ENCODE results near the gene DMKN. TPM values are rescaled to one million over a fixed set of nuclear protein-coding genes. Genes with fewer than 3 reads are reported as not detected.
"Not testable (repeated sequence)": the region's sequence is repeated elsewhere in the genome, so short reads cannot be mapped to it uniquely, and the experiment has no call there.

DMKN gene
- polyA plus RNA-seq, 1 experiment, result 1.3 TPM

DNA sequence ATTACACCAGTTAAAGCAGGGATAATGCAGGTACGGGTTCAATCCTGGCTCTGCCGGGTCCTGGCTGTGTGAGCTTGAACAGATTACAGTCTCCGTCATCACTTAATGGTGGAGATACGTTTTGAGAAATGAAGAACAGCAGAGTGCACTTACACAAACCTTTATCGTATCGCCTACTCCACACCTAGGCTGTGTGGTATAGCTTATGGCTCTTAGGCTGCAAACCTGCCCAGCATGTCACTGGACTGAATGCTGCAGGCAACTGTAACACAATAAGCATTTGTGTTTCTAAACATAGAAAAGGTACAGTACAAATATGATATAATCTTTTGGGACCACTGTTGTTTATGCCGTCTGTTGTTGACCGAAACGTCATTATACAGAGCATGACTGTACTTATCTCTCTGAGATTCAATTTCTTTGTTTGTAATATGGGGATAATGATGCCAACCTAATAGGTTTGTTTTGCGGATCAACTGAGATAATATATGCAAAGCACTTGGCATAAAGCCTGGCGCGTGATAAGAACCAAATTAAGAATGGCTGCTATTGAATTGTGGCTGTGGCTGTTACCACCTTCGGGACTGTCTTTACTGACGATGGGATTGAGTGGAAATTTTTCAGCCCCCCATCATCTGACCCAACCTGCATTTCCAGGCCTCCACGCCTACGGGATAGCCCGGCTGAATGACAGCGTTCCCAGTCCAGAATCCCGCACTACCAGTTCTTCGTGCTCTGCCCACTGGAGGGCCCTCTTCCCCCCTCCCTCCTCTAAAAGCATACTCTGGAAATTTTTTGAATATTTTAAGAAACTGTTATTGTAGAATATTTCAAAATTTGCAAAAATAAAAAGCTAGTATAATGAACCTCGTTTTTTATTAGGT lies 34.4 kb downstream of the DMKN start:
- H3K4me3 ChIP-seq (ENCODE audit: low read depth, low read length), result no peak overlapping the region
- TF ChIP-seq, protein P1, sequence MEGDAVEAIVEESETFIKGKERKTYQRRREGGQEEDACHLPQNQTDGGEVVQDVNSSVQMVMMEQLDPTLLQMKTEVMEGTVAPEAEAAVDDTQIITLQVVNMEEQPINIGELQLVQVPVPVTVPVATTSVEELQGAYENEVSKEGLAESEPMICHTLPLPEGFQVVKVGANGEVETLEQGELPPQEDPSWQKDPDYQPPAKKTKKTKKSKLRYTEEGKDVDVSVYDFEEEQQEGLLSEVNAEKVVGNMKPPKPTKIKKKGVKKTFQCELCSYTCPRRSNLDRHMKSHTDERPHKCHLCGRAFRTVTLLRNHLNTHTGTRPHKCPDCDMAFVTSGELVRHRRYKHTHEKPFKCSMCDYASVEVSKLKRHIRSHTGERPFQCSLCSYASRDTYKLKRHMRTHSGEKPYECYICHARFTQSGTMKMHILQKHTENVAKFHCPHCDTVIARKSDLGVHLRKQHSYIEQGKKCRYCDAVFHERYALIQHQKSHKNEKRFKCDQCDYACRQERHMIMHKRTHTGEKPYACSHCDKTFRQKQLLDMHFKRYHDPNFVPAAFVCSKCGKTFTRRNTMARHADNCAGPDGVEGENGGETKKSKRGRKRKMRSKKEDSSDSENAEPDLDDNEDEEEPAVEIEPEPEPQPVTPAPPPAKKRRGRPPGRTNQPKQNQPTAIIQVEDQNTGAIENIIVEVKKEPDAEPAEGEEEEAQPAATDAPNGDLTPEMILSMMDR (IDR thresholded peaks at IDR 0.05; ENCODE audit: low read depth, low read length), result no peak
- no peaks in the 10 kb centered on the region for H3K9me3 ChIP-seq (ENCODE audit: control insufficient read depth, insufficient read depth, low read length)
- no peak for DNase-seq (ENCODE audit: low read depth, low spot score)
- POLR2A ChIA-PET, result no interaction called here
- no peaks in the 10 kb centered on the region for H3K27me3 ChIP-seq (ENCODE audit: control insufficient read depth, insufficient read depth, low read length)
- CTCF ChIA-PET, result interaction anchor here (0.6 to 2.4 kb wide), 2 partner anchors 13 to 16 kb away, joined by 3 to 9 read pairs; no protein-coding TSS in a partner anchor
- H3K27ac ChIP-seq (ENCODE audit: low read depth, low read length), result no peak overlapping the region

DNA sequence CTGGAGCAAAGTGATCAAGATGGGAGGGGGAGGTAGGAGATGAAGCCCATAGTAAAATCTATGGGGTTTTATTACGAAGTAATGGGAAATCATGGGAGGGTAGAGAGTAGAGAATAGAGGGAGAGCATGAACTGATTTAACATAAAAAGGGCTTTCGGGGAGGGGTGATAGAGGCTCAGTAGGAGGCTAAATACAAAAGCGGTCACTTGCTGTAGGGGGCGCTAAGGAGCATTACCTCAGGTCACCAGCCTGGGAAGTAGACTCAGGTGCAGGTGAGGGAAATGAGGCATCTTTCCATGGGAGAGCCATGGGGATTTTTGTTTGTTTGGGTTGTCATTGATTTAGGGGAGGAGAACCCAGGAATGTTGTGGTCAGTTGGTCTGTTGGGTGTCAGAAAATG lies 37.3 kb downstream of the DMKN start:
- Histone ChIP-seq H3K4me3 (ENCODE audit: low read depth, low read length) (no peak overlapping the region), H3K9me3 (ENCODE audit: control insufficient read depth, insufficient read depth, low read length) (no peaks in the 10 kb centered on the region), H3K27ac (ENCODE audit: low read depth, low read length) (no peak overlapping the region), H3K27me3 (ENCODE audit: control insufficient read depth, insufficient read depth, low read length) (no peaks in the 10 kb centered on the region)
- ChIA-PET POLR2A (no interaction called here), CTCF (no interaction called here)
- no peak for DNase-seq (ENCODE audit: low read depth, low spot score)
- TF ChIP-seq, protein P1 (IDR thresholded peaks at IDR 0.05; ENCODE audit: low read depth, low read length), result no peak

DNA sequence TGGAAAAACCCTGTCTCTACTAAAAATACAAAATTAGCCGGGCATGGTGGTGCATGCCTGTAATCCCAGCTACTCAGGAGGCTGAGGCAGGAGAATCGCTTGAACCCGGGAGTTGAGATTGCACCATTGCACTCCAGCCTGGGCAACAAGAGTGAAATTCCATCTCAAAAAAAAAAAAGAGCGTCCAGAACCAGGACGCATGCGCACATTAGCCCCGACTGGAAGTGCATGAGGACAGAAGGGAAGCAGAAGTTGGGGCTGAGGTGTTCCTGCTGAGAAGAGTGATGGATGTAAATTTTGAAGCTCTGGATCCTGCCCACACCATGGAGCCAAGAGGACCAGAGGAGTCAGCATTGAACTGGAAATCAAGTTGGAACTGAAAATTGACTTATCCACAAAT lies 38.9 kb downstream of the DMKN start:
- CTCF ChIA-PET, result interaction anchor here (0.6 kb wide), 1 partner anchor 334 kb away, joined by 3 read pairs; no protein-coding TSS in a partner anchor
- H3K4me3 ChIP-seq (ENCODE audit: low read depth, low read length); POLR2A ChIA-PET; H3K27me3 ChIP-seq (ENCODE audit: control insufficient read depth, insufficient read depth, low read length); H3K9me3 ChIP-seq (ENCODE audit: control insufficient read depth, insufficient read depth, low read length); H3K27ac ChIP-seq (ENCODE audit: low read depth, low read length); DNase-seq (ENCODE audit: low read depth, low spot score): not testable (repeated sequence)

DNA sequence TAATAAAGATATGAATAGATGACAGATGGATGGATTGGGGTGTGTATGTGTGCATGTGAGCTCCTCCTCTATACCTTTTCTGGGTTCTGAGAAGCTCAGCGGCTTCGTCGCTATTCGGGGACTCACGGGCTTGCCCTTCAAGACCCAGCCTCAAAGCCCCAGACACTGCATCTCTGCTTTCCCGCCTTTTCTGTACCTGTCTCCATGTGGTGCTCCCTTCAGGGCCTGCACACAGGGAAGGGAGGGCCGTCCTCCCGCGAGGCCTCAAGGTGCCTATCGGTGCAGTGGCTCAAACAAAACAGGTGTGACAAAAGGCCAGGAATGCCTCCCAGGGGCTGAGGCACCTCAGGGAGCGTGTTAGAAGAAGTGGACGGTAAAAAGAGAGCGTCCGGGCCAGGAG lies 39.3 kb downstream of the DMKN start:
- Histone ChIP-seq H3K27ac (ENCODE audit: low read depth, low read length) (no peak overlapping the region), H3K4me3 (ENCODE audit: low read depth, low read length) (no peak overlapping the region), H3K9me3 (ENCODE audit: control insufficient read depth, insufficient read depth, low read length) (no peaks in the 10 kb centered on the region), H3K27me3 (ENCODE audit: control insufficient read depth, insufficient read depth, low read length) (no peaks in the 10 kb centered on the region)
- POLR2A ChIA-PET, result no interaction called here
- CTCF ChIA-PET, result interaction anchor here (0.6 kb wide), 1 partner anchor 333 kb away, joined by 3 read pairs; no protein-coding TSS in a partner anchor
- TF ChIP-seq, protein P1 (IDR thresholded peaks at IDR 0.05; ENCODE audit: low read depth, low read length), result no peak
- DNase-seq (ENCODE audit: low read depth, low spot score), result no peak

DNA sequence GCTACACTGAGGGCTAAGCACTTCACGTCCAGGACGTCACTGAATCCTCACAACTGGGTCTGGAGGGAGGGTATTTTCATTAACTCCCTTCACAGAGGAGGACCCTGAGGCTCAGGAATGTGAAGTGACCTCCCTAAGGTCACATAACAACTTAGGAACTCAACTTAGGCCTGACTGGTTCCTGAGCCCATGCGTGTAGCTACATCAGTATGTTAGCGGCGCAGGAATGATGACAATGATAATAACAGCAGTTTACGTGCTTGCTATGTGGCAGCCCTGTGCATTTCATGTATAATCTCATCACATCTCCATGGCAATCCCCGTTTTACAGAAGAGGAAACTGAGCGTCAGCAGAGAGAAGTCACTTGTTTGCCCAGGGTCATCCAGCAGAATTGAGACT lies 41.5 kb downstream of the DMKN start:
- CTCF ChIA-PET, result no interaction called here
- DNase-seq (ENCODE audit: low read depth, low spot score), result no peak

DNA sequence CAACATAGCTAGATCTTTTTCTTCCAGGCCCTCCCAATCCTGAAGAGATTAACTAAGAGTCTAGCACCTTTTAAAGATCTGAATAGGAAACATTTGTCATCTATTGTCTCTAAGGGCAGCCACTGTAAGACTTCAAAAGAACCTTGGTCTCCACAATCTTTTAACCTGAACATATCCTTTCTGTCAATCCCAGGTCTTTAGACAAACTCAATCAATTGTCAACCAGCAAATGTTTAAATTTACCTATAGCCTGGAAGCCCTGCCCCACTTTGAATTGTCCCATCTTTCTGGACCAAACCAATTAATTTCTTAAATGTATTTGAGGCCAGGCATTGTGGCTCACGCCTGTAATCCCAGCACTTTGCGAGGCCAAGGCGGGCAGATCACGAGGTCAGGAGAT lies 42.4 kb downstream of the DMKN start:
- POLR2A ChIA-PET; H3K27me3 ChIP-seq (ENCODE audit: control insufficient read depth, insufficient read depth, low read length); H3K27ac ChIP-seq (ENCODE audit: low read depth, low read length); H3K9me3 ChIP-seq (ENCODE audit: control insufficient read depth, insufficient read depth, low read length); DNase-seq (ENCODE audit: low read depth, low spot score); H3K4me3 ChIP-seq (ENCODE audit: low read depth, low read length): not testable (repeated sequence)
- CTCF ChIA-PET, result interaction anchor here (0.6 to 1.2 kb wide), 2 partner anchors 24 to 232 kb away, joined by 3 read pairs; no protein-coding TSS in a partner anchor

More for the DNA sequence above, 41.5 kb downstream of the DMKN start:
- H3K27ac ChIP-seq (ENCODE audit: low read depth, low read length), result no peak overlapping the region
- H3K4me3 ChIP-seq (ENCODE audit: low read depth, low read length), result no peak overlapping the region
- H3K9me3 ChIP-seq (ENCODE audit: control insufficient read depth, insufficient read depth, low read length), result no peaks in the 10 kb centered on the region
- H3K27me3 ChIP-seq (ENCODE audit: control insufficient read depth, insufficient read depth, low read length), result no peaks in the 10 kb centered on the region
- TF ChIP-seq, protein P1 (IDR thresholded peaks at IDR 0.05; ENCODE audit: low read depth, low read length), result no peak
- POLR2A ChIA-PET, result no interaction called here
